Smooth muscle cell (in vitro differentiated cells): ENCODE data around the gene SMCO4. TPM values are rescaled to one million over a fixed set of nuclear protein-coding genes. Genes with fewer than 3 reads are reported as not detected.

Experiments
- DNase-seq: peaks from one replicate; lab custom pipeline; 2025; ENCODE audit not compliant: unreplicated experiment; lab: John Stamatoyannopoulos, UW
- H2AFZ ChIP-seq: fragments of 200-600 bp; sonication (generic); 2 replicates; pipeline ENCODE4 v1.6.0; 2016; ENCODE audit warnings: antibody characterized with exemption, low read depth, mild to moderate bottlenecking
- H3F3A ChIP-seq: fragments of 200-600 bp; sonication (generic); 2 replicates; pipeline ENCODE4 v1.6.0; 2017; ENCODE audit warnings: antibody characterized with exemption, low read depth
- H3K27ac ChIP-seq: fragments of 200-600 bp; sonication (generic); 2 replicates; pipeline ENCODE4 v1.5.1; 2016; ENCODE audit warnings: low read depth, mild to moderate bottlenecking
- H3K27me3 ChIP-seq: fragments of 200-600 bp; sonication (generic); 2 replicates; pipeline ENCODE4 v1.6.1; 2016; ENCODE audit warnings: low read depth, mild to moderate bottlenecking
- H3K36me3 ChIP-seq: fragments of 200-600 bp; sonication (generic); 2 replicates; pipeline ENCODE4 v1.5.1; 2016; ENCODE audit warnings: low read depth
- H3K4me1 ChIP-seq: fragments of 200-600 bp; sonication (generic); 2 replicates; pipeline ENCODE4 v1.5.1; 2016; ENCODE audit warnings: low read depth
- H3K4me2 ChIP-seq: fragments of 200-600 bp; sonication (generic); 2 replicates; pipeline ENCODE4 v1.6.0; 2016; ENCODE audit warnings: mild to moderate bottlenecking
- H3K4me3 ChIP-seq: fragments of 200-600 bp; sonication (generic); 2 replicates; pipeline ENCODE4 v1.5.1; 2016; ENCODE audit warnings: mild to moderate bottlenecking
- H3K79me2 ChIP-seq: fragments of 200-600 bp; sonication (generic); 2 replicates; pipeline ENCODE4 v1.6.0; 2016; ENCODE audit warnings: low read depth, mild to moderate bottlenecking
- H3K9ac ChIP-seq: fragments of 200-600 bp; sonication (generic); 2 replicates; pipeline ENCODE4 v1.6.0; 2016; ENCODE audit warnings: low read depth
- H3K9me3 ChIP-seq: fragments of 200-600 bp; sonication (generic); replicated peaks from 2 replicates; pipeline ENCODE4 v1.5.1; 2016; ENCODE audit warnings: low read depth
- H4K20me1 ChIP-seq: fragments of 200-600 bp; sonication (generic); 2 replicates; pipeline ENCODE4 v1.6.0; 2016; ENCODE audit warnings: low read depth
- CTCF ChIP-seq: fragments of 200-600 bp; sonication (generic); IDR thresholded peaks from 2 replicates; pipeline ENCODE4 v1.5.1; 2017; ENCODE audit warnings: borderline replicate concordance, mild to moderate bottlenecking, antibody characterized with exemption; ENCODE audit not compliant: insufficient read depth, poor library complexity, severe bottlenecking
- WGBS: methylation state at CpG from one replicate; pipeline ENCODE4 v1.1.7; 2016; ENCODE audit warnings: low lambda C conversion rate; 5-methylcytosine and 5-hydroxymethylcytosine counted together
- polyA plus RNA-seq: library from polyadenylated mRNA; unstranded; fragments of >200 nt; fragmentation: Nextera tagmentation; extraction: Ambion mirVana; gene quantifications from 2 replicates; pipeline ENCODE4 v1.2.1, GENCODE V29; 2016
- total RNA-seq: library from RNA; depleted of rRNA; stranded (reverse); fragments of >200 nt; gene quantifications from 2 replicates; pipeline ENCODE4 v1.2.3, GENCODE V29; 2014

Gene SMCO4
- total and polyA plus RNA-seq, 2 experiments from 2014 or later, result 13.8 to 50.7 TPM

- Histone ChIP-seq H3K9me3 (no peaks in the 10 kb centered on the region), H3K27me3 (no peaks in the 10 kb centered on the region), H4K20me1 (peaks cover 100% of the 10 kb centered on the region), H3K27ac (no peak overlapping the region), H3K4me2 (no peak overlapping the region), H3K9ac (no peak overlapping the region), H3F3A (no peaks in the 10 kb centered on the region), H3K4me1 (peaks cover 6% of the 10 kb centered on the region), H3K36me3 (no peaks in the 10 kb centered on the region), H3K79me2 (no peaks in the 10 kb centered on the region), H2AFZ (no peak overlapping the region), H3K4me3 (no peak overlapping the region)
- no peak for DNase-seq
- WGBS, result 52% methylated on average over 3 of the region's 3 CpGs
- no peak for TF ChIP-seq CTCF
Measured at GRCh38 chr11:93489841-93490240, 53.4 kb downstream of the SMCO4 start.

GRCh38 chr11:93487032-93487483 lies 56.1 kb downstream of the SMCO4 start:
- Histone ChIP-seq H3F3A (no peaks in the 10 kb centered on the region), H3K36me3 (no peaks in the 10 kb centered on the region), H2AFZ (no peak overlapping the region), H3K9ac (no peak overlapping the region), H4K20me1 (peaks cover 98% of the 10 kb centered on the region), H3K79me2 (no peaks in the 10 kb centered on the region), H3K27me3 (no peaks in the 10 kb centered on the region), H3K27ac (no peak overlapping the region), H3K4me2 (no peak overlapping the region), H3K9me3 (no peaks in the 10 kb centered on the region), H3K4me1 (no peaks in the 10 kb centered on the region), H3K4me3 (no peak overlapping the region)
- no peak for DNase-seq
- no peak for TF ChIP-seq CTCF
- WGBS, result 76% methylated on average over 7 of the region's 7 CpGs

GRCh38 chr11:93485983-93486382 lies 57.2 kb downstream of the SMCO4 start:
- no peak for DNase-seq
- H3K27ac ChIP-seq, result no peak overlapping the region
- 90% methylated on average over 2 of the region's 2 CpGs for WGBS
- no peaks in the 10 kb centered on the region for H3K36me3 ChIP-seq
- H4K20me1 ChIP-seq, result peaks cover 98% of the 10 kb centered on the region
- no peaks in the 10 kb centered on the region for H3K79me2 ChIP-seq
- no peak for TF ChIP-seq CTCF
- no peak overlapping the region for H2AFZ ChIP-seq
- no peak overlapping the region for H3K9ac ChIP-seq
- no peaks in the 10 kb centered on the region for H3F3A ChIP-seq
- no peak overlapping the region for H3K4me3 ChIP-seq
- H3K9me3 ChIP-seq, result no peaks in the 10 kb centered on the region
- no peak overlapping the region for H3K4me2 ChIP-seq
- no peaks in the 10 kb centered on the region for H3K27me3 ChIP-seq
- no peaks in the 10 kb centered on the region for H3K4me1 ChIP-seq

GRCh38 chr11:93484716-93485115 lies 58.5 kb downstream of the SMCO4 start:
- no peaks in the 10 kb centered on the region for H3K36me3 ChIP-seq
- H3K9me3 ChIP-seq, result no peaks in the 10 kb centered on the region
- no peak overlapping the region for H3K9ac ChIP-seq
- no peak for DNase-seq
- no peaks in the 10 kb centered on the region for H3K4me1 ChIP-seq
- H3K4me2 ChIP-seq, result no peak overlapping the region
- H3F3A ChIP-seq, result no peaks in the 10 kb centered on the region
- 76% methylated on average over 3 of the region's 3 CpGs for WGBS
- no peak overlapping the region for H2AFZ ChIP-seq
- no peak overlapping the region for H3K4me3 ChIP-seq
- H3K27ac ChIP-seq, result no peak overlapping the region
- H3K27me3 ChIP-seq, result no peaks in the 10 kb centered on the region
- H4K20me1 ChIP-seq, result peaks cover 98% of the 10 kb centered on the region
- TF ChIP-seq CTCF, result no peak
- H3K79me2 ChIP-seq, result no peaks in the 10 kb centered on the region
